Inflammatory macrophage (primary cell): ENCODE results near the gene IGSF9.

ENCODE experiments used
- DNase-seq, 2 donors: peaks; one replicate each; pipeline ENCODE4 v3.0.0-alpha.2; 2020 to 2022

Gene IGSF9

DNA sequence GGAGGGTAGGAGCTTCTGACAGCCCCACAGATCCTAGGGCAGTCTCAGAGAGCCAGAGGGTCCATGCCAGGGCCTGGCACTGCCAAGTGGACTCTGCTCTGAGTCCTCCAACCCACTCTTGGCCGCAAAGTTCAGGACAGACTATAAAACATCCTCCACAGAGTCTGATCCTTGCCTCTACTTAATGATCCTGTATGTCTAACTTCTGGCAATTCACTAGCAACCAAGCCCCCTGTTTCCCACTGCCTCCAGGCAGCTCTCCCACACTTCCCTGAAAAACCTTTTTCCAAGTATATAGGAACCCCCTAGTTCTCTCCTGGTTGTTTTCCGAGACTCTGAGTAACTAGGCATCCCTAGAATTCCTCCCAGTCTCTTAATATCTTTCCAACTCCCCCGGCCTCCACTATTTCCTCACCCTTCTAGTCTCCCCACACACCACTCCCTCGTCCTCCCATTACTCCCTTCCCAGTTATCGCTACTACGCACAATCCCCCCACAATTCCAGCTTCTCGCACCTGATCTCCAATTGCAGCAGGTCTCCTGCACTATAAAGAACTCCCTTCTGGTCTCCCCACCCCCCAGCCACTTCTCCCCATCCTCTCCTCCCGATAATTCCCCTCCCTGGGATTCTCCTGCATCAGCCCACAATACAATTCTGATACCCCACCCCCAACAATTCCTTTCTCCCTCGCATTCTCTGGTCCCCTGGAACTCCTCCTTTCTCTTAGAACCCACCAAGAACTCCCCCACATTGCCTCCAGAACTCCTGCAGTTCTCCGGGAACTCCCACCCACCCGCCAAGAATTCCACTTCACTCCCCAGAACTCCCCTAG, 574 bp downstream of the IGSF9 start:
- no peak for DNase-seq

DNA sequence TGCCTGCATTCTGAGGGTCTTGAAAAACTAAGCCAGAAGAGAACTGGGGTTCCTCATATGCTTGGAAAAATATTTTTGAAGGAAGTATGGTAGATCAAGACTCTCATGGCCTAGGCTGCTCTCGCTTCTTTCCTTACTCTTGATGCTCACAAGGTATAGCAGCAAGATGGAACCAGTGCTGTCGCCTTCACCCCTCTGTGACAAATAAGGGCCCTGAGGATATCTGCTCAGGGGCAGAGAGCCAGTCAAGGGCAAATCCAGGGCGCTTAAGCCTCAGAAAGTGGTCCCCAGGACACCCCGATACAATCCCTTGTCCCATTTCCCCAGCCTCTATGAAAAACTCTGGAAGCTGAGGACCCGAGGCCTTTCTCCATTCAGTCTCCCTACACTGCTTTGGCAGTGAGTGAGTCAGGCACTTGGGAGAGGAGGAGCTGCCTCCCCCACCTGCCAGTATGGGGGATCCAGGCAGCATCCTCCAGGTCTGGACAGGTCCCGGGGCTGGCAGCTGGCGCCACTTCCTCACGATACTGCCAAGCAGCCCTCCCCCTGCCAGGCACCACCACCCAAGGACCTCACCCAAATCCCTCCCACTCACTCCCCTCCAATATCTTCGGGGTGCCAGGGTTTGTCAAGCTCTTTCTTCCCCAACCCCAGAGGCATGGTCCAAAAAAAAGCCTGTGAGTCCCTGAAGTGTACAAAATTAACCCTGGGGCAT, 1.3 kb downstream of the IGSF9 start:
- no peak for DNase-seq

DNA sequence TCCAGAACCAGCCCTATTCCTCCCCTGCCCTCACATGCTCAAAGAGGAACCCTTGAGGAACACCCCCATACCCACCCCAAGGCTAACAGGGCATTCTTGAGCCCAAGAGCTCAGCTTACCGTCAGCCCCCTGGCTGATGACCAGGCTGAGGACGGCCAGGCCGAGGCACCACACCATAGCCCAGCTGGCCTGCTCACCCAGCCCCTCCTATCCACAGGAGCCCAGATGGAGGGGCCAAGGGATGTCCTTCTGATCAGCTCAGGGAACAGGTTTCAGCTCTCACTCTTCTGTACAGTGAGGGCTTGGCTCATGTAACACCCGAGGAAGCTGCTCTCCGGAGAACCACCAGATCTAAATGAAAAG, 2.2 kb downstream of the IGSF9 start:
- DNase-seq = no peak

DNA sequence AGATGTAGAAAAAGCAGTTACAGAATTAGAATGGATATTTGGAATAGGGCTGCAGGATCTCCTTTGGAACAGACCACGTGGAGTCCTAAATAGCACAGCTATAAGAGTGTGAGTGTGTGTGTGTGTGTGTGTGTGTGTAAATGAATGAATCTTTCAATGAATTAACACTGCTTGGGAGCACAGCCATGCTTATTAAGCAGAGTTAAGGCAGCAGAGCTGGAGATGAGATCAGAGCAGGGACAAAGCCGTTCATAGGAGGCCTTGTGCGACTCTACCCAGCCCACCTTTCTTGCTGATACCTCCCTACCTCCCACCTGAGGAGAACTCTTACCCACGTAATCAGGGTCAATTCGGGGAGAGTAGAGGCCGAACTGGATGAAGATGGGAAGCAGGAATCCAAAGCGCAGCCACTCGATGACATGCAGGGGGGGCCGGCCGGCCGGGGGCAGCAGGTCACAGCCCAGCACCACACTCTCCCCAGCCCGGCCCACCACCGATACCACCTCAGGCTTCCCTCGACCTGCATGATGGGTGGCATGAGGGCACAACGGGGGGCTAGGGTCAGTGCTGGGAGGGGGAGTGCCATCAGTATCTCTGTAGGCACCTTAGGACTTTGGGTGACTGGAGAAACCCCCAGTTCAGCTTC, 2.7 kb downstream of the IGSF9 start:
- no peak for DNase-seq

DNA sequence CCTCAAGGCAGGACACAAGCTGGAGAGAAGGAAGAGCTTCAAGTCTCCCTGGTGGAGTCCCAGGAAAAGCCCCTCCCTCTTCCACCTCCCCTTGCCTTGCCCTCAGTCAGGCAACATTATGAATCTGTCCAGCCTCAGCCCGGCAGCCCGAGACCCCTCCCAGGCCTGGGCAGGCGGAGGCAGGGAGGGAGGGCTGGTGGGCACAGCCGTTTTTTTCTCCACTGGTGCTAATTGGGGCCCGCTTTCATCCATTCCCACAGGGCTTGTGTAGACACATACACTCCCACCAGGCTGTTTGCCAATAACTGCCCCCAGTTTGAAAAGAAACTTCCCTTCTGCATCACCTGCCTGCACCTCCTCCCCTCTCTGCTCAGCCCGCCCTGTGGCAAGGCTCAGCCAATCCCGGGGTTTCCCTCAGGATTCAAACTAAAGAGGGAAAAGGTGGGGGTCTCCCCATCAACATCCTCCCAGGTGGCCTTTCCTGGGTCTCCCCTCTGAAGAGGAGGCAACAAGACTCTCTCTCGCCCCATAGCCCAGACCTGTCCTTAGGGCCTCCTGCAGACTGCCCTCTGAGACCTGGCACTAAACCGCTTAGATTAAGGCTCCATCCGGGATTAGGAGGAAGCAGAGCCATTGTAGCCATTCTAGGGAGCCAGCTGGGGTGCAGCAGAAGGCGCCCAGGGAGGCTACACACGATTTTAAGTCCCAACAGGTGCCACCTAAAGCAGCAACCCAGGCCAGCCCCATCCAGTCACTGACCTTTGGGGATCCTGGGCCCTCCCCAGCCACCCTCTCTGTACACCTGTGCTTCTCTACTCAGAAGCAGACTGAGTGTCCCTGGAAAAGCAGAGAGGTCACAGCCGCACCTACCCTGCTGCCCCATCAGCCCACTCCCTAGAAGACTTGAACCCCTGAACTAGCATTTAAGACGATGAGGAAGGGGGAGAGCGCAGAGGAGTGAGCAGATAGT, 3.5 kb downstream of the IGSF9 start:
- no peak for DNase-seq

DNA sequence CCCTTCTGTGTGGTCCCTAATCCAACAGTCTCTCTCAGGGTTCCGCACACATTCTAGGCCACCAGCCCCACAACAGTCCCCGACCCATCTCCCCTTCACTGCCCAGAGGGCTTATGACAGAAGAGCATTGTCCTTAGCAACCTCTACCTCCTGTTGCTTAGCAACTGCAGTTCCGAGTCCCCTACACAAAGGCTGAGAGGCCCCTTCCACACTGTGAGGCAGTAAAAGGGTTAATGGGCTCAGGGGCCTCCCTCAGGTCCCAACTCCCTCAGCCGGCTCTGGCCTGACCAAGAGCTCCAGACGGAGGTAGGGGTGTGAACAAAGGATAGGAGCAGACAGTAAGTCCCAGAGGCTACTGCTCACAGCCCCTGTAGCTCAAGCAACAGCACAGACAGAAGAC, 4.3 kb downstream of the IGSF9 start:
- no peak for DNase-seq

DNA sequence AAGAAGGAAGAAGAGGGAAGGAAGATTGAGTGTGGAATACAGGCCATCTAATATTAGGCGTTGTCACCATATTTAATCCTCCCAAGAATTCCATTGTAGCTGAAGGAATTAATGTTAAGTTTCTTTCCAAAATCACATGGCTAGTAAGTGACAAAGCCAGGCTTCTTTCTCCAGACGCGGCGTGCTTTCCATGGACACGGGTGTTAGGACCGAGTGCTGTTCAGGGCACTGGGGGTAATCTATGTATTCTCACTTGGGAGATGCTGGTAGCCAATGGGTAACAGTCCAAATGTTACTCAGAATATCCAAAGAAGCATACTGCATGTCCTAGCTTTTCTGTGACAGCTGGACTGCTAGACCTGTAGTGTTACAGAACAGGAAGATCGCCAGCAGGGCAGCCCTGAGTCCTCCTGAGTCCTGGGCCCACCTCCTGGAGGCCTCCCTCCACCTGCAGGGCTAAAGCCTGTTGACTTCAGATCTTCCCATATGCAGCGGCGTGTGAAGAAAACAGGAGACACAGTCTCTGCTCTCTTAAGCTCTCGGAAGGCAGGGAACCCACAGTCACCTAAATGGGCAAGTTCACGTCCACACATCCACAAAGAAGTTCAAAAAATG, 5.3 kb downstream of the IGSF9 start:
- no peak for DNase-seq

DNA sequence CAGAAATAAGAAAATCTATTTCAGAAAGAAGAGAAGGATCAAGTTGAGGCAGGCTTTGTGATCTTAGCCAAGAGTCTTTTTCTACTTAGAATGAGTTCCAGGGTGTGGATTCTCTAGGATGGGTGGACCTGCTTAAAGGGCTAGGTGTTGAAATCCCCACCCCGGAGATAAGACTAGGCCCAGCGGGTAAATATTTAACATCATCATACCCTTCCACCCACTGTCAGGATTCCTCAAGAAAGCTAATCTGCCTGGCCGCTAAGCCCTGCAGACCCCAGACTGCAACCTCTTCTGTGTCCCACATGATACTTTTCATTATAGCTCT, 5.8 kb downstream of the IGSF9 start:
- DNase-seq = no peak

DNA sequence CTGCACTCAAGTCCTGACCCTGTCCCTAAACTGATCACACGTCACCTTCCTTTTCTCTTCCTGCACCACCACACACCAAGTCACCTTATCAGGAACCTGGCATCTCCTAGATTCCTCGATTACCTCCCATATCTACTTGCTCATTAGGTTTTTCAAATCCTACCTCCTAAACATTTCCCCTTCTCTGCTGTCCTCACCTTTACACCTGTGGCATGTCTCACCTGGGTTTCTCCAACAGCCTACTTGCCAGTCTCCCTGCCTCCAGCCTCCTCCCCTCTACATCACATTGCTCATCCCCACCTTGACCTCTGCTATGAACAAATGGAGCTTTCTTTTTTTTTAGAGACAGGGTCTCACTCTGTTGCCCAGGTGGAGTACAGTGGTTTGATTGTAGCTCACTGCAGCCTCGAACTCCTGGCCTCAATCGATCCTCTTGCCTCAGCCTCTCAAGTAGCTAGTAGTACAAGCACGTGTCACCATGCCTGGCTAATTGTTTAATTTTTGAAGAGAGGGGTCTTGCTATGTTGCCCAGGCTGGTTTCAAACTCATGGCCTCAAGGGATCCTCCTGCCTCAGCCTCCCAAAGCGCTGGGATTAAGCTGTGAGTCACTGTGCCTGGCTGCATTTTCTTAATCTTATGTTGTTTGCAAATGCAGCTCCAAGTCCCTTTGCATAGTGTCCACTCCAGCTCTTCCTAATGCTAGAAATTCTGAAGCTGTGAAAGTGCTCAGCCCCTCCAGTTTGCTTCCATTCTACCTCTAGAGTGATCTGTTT, 6.3 kb downstream of the IGSF9 start:
- DNase-seq = no peak

DNA sequence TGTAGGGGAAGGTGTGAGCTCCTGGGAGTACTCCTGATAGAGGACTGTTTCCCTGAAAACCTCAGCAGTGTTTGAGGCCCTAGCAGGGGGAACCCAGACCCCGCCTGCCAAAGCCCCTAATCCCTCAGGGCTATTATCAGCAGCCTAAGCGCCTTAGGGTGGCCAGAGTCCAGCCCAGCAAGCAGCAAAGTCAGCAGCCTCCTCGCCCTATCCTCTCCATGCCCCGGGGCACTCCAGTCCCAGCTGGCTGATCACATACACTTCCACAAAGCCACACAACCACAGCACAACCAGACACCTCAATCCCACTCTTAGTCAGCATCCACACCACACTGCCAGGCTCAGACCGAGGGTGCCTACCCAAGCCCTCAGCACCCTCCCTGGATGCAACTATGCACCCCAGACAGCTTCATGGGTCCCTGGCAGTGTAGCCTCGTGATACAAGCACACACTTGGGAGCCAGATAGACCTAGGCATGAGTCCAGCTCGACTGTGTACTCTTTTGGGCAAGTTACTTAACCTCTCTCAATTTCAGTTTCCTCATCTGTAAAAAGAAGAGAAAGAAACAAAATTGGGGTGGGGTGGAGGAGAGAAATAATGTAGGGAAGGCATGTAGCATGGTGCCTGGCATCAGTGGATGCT, 7.1 kb downstream of the IGSF9 start:
- no peak for DNase-seq

DNA sequence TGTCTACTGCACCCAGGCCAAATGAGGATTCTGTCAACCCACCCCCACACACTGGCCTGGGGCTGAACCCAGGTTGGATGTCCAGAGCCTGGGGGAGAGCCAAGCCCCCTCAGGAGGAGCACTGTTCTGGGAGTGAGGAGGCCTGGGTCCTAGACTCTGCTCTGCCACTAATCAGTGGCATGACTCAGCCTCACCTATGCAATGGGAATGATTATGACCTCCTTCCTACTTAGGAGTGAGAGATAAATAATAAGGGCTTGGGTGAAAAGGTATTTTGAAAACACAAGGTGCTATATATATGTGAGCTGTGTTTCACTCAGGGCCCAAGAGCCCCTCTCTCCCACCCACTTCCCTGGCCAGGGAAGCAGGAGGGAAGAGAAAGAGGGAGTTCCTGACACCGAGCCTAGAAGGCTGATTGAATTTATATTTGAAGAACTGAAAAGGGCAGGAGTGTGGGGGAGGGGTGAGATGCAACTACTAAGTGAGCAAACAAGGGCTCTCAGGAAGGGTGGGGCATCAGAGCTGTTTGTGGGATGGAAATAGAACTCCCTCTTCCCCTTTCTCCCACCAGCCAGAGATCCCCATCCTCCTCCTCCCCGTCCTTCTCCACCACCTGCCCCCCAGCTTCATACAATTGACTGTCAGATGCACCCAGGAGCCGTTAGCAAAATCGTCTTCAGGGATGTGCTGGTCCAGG, 8.2 kb downstream of the IGSF9 start:
- DNase-seq = peak; percentile 38 to 52

DNA sequence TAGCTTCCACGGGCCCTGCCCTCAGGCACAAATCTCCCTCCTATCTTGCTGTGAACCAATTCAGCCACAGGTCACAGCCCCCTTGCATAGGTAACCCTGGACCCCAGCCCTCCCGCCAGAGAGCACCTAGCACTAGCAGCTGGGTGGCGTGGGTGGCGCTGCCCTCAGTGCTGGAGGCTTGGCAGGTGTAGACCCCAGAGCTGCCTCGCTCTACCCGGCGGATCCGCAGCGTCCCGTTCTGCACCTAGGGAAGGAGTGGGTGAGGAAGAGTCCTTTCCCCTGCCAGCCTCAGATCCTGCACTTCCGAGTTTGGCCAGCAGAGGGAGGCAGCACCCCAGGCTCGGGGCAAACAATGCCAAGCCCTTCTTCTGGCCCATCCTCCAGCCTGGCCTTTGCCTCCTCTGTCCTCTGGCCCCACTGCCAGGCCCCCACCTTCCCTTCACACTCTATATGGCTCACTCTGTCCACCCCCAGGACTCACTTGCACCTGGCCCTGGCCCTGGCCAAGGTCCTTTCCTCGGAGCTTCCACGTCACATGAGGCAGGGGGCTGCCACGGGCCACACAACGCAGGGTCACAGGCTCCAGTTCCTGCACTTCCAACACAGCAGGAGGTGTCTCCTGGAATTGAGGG, 9.0 kb downstream of the IGSF9 start:
- peak; percentile 63 to 72 for DNase-seq

DNA sequence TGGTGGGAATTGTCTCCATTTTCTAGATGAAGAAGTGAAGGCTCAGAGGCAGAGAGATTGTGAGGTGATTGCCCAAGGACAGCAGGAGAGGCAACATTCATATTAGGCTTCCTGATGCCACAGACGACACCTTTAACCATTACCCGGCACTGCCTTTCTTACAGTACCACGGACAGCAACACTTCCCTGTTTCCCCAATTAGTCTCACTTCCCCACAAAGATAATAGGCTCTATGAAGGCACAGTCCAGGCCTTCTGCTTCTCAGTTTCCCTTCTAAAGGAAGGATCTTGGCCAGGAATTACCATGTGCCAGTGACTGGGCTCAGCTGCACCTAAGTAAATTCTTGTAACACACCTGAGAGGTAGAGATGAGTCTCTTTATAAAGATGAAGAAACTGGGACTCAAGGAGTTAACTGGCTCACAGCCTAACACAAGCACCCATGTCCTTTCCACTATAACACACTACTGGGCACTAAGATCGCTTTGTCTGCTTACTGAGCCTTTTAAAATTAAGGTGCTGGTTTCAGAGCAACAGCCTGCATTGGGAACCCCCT, 9.6 kb downstream of the IGSF9 start:
- DNase-seq = peak; percentile 70 to 72

DNA sequence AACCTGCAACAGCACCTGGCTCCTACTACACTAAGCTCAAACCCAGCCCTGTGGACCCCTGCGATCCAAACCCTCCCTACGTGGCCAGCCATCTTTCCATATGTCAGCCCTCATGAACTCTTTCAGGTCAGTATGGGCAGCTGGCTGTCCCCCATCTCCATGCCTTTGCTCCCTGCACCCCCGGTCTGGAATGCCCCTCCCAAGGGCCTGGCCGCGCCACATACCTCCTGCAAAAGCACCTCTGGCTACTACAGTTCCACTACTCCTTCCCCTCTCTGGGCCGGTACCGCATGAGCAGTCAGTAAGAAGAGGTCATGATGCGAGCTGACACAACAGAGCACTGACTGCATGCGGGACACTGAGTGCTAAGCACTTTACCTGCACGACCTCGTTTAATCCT, 10.1 kb downstream of the IGSF9 start:
- no peak for DNase-seq

DNA sequence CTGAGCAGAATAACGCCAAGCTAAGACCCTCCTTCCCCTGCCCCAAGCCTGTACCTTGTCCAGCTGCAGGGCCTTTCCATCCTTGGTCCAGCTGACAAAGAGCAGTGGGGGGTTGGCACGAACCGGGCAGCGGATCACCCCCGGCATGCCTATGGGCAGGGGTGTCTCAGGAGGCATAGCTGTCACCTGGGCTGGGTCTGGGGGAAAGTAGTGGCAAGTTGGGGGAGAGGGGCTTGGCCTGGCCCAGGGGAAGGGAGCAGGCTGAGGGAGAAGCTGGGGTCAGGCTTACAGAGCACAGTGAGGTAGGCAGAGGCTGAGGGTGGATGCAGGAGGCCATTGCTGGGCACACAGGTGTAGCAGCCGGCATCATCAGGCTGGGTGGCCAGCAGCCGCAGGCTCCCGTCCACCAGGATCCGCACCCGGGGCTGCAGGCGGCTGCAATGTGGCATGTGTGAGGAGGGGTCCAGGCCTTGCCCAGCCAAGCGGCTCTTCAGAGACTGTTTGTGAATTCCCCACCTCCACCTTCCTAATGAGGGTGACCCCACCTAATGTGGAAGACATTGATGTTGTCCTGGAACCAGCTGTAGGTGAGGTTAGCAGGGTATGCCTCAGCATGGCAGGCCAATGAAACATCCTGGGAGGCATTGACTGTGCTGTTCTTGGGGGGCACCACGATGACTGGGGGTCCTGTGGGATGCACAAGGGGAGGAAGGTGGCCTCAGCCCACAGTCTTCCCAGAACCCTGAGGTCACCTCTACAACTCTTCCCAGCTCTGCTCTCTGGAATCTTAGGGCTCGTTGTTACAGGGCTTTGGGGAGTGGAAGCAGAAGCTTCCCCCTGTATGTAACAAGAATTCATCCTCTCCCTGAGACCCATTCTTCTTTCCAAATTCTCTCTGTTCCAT, 11.0 kb downstream of the IGSF9 start:
- no peak for DNase-seq

DNA sequence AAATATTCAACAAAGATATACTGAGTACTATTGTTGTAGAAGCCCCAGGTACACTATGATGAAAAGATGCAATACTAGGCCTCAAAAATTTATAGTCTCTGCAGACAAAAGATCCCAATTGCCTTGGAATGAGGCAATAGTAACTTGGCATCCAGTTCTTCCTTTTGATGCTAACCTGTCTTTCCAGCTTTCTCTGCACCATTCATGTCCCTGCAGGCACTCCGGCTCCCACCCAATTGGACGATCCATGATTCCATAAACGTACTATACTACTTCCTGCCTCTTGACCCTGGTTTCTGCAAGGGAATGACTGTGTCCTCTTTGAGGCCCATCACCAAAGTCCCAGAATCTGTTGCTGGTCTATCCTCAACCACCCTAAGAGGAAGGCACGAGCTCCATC, 12.1 kb downstream of the IGSF9 start:
- no peak for DNase-seq

DNA sequence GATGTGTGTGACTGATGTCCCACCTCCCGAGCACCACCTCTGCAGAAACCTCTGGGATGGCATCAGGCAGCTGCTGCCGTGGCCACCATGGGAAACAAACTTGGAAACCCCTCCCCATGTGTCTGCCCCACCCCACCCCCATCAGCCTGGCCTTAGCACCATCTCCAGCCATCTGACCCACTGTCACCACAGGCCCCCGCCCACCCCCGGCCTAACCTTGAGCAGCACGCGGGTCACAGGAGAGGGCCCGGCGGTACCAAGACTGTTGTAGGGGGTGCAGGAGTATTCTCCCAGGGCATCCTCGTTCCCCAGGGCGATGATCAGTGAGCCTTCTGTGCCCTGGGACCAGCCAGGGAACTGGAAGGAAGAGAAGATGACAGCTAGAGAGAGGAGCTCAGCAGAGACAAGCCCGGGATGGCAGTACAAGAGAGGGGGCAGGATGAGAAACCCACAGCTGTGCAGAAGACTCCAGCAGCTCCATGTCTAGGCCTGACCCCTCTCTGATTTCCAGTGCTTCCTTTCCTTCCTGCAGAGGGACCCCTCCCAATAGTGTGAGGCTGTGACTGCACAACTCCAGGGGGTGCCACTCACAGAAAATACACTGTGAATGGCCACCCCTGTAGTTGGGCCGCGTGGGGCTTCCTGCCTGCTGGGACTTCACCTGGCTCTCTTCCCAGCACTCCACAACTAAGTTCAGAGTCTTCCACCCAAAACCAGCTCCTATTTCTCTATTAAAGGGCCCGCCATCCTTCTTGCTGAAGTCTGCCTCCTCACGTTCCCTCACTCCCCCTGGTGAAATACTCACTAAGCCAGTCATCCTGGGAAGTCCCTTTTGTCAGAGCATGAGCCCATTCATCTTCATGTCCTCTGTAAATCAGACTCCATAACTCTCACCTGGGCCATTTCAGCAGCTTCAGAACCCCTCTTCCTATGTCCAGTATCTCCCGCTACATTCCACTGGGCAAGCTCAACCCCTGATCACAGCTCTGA, 12.8 kb downstream of the IGSF9 start:
- no peak for DNase-seq
